SK-N-SH treated with all-trans-retinoic acid at 6 μM for 48 hours (cell line): ENCODE data around the gene LIMCH1.
A peak's percentile ranks its signal among the peaks of the same experiment; 100 is the strongest.

Experiments used
- ATAC-seq: fragments of 200-7000 bp; cut with Tn5 transposase; 3 replicates; pipeline ENCODE4 v1.9.1; 2020; ENCODE audit warnings: mild to moderate bottlenecking, moderate library complexity
- ARNTL ChIP-seq: fragments of 450-650 bp; formaldehyde crosslinking; IDR thresholded peaks from 2 replicates; pipeline ENCODE4 v1.5.0; 2020; ENCODE audit warnings: low read depth, mild to moderate bottlenecking, moderate library complexity, borderline replicate concordance
- BACH2 ChIP-seq: fragments of 250-450 bp; sonication (Bioruptor Pico); IDR thresholded peaks from 2 replicates; pipeline ENCODE4 v1.9.0; 2021; ENCODE audit warnings: mild to moderate bottlenecking, borderline replicate concordance
- CSDC2 ChIP-seq: fragments of 250-450 bp; sonication (Bioruptor Pico); IDR thresholded peaks from 2 replicates; pipeline ENCODE4 v1.5.0; 2020; ENCODE audit warnings: mild to moderate bottlenecking, moderate library complexity
- ESRRG ChIP-seq: fragments of 250-450 bp; sonication (Bioruptor Pico); IDR thresholded peaks from 2 replicates; pipeline ENCODE4 v1.6.1; 2021; ENCODE audit warnings: mild to moderate bottlenecking
- GLIS3 ChIP-seq: fragments of 250-450 bp; sonication (Bioruptor Pico); IDR thresholded peaks from 2 replicates; pipeline ENCODE4 v1.5.0; 2020; ENCODE audit warnings: mild to moderate bottlenecking, moderate library complexity
- ISL1 ChIP-seq: fragments of 250-450 bp; sonication (Bioruptor Pico); IDR thresholded peaks from 2 replicates; pipeline ENCODE4 v2.1.2; 2022; ENCODE audit warnings: mild to moderate bottlenecking, moderate library complexity
- OSR1 ChIP-seq: fragments of 250-450 bp; sonication (Bioruptor Pico); IDR thresholded peaks from 2 replicates; pipeline ENCODE4 v1.8.0; 2022; ENCODE audit warnings: moderate library complexity, mild to moderate bottlenecking, inconsistent platforms
- POU6F1 ChIP-seq: fragments of 250-450 bp; sonication (Bioruptor Pico); IDR thresholded peaks from 2 replicates; pipeline ENCODE4 v1.8.0; 2021; ENCODE audit warnings: low read depth, mild to moderate bottlenecking, moderate library complexity, borderline replicate concordance
- PPARA ChIP-seq: fragments of 250-450 bp; sonication (Bioruptor Pico); IDR thresholded peaks from 2 replicates; pipeline ENCODE4 v1.5.0; 2020; ENCODE audit warnings: mild to moderate bottlenecking, borderline replicate concordance
- RARB ChIP-seq: fragments of 250-450 bp; sonication (Bioruptor Pico); IDR thresholded peaks from 2 replicates; pipeline ENCODE4 v1.8.0; 2021; ENCODE audit warnings: mild to moderate bottlenecking, moderate library complexity
- SNAI2 ChIP-seq: fragments of 250-450 bp; sonication (Bioruptor Pico); IDR thresholded peaks from 2 replicates; pipeline ENCODE4 v1.5.0; 2020; ENCODE audit warnings: mild to moderate bottlenecking, moderate library complexity
- TCF4 ChIP-seq: fragments of 250-450 bp; sonication (Bioruptor Pico); IDR thresholded peaks from 2 replicates; pipeline ENCODE4 v1.8.0; 2021; ENCODE audit warnings: mild to moderate bottlenecking, moderate library complexity, borderline replicate concordance
- TOX ChIP-seq: fragments of 250-450 bp; sonication (Bioruptor Pico); IDR thresholded peaks from 2 replicates; pipeline ENCODE4 v1.8.0; 2021; ENCODE audit warnings: mild to moderate bottlenecking, moderate library complexity, borderline replicate concordance
- ZC3H10 ChIP-seq: fragments of 250-450 bp; sonication (Bioruptor Pico); IDR thresholded peaks from 2 replicates; pipeline ENCODE4 v1.5.1; 2021; ENCODE audit warnings: mild to moderate bottlenecking, moderate library complexity
- ZFP3 ChIP-seq: fragments of 250-450 bp; sonication (Bioruptor Pico); IDR thresholded peaks from 2 replicates; pipeline ENCODE4 v1.5.0; 2020; ENCODE audit warnings: mild to moderate bottlenecking, moderate library complexity
- ZFP30 ChIP-seq: fragments of 450-650 bp; formaldehyde crosslinking; IDR thresholded peaks from 2 replicates; pipeline ENCODE4 v1.5.0; 2022; ENCODE audit warnings: mild to moderate bottlenecking, moderate library complexity
- ZNF565 ChIP-seq: fragments of 450-650 bp; formaldehyde crosslinking; conservative IDR thresholded peaks from 2 replicates; pipeline ENCODE4 v1.5.0; 2020; ENCODE audit warnings: low read depth, mild to moderate bottlenecking, moderate library complexity
- ZNF70 ChIP-seq: fragments of 450-650 bp; formaldehyde crosslinking; IDR thresholded peaks from 2 replicates; pipeline ENCODE4 v1.5.0; 2020; ENCODE audit warnings: mild to moderate bottlenecking, moderate library complexity
- ZNF8 ChIP-seq: fragments of 450-650 bp; formaldehyde crosslinking; IDR thresholded peaks from 2 replicates; pipeline ENCODE4 v1.5.0; 2020; ENCODE audit warnings: mild to moderate bottlenecking, moderate library complexity
- TF ChIP-seq, protein P1 (sequence below): fragments of 250-450 bp; sonication (Bioruptor Pico); IDR thresholded peaks from 2 replicates; pipeline ENCODE4 v1.5.1; 2021; ENCODE audit warnings: mild to moderate bottlenecking, moderate library complexity
- TF ChIP-seq, protein P2 (sequence below): fragments of 250-450 bp; sonication (Bioruptor Pico); IDR thresholded peaks from 2 replicates; pipeline ENCODE4 v1.5.1; 2020; ENCODE audit warnings: low read depth, mild to moderate bottlenecking, moderate library complexity
- TF ChIP-seq, protein P3 (sequence below): fragments of 250-450 bp; sonication (Bioruptor Pico); IDR thresholded peaks from 2 replicates; pipeline ENCODE4 v1.5.0; 2020; ENCODE audit warnings: mild to moderate bottlenecking, moderate library complexity

LIMCH1 gene

GRCh38 chr4:41613386-41613785 lies 75.4 kb downstream of the LIMCH1 start:
- TF ChIP-seq ESRRG = no peak
- no peak for TF ChIP-seq ZNF70 (CRISPR knock-in tag)
- no peak for TF ChIP-seq RARB (CRISPR knock-in tag)
- TF ChIP-seq, protein P1, sequence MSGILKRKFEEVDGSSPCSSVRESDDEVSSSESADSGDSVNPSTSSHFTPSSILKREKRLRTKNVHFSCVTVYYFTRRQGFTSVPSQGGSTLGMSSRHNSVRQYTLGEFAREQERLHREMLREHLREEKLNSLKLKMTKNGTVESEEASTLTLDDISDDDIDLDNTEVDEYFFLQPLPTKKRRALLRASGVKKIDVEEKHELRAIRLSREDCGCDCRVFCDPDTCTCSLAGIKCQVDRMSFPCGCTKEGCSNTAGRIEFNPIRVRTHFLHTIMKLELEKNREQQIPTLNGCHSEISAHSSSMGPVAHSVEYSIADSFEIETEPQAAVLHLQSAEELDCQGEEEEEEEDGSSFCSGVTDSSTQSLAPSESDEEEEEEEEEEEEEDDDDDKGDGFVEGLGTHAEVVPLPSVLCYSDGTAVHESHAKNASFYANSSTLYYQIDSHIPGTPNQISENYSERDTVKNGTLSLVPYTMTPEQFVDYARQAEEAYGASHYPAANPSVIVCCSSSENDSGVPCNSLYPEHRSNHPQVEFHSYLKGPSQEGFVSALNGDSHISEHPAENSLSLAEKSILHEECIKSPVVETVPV (CRISPR knock-in tag) = no peak
- TF ChIP-seq ARNTL (CRISPR knock-in tag) = no peak
- no peak for TF ChIP-seq OSR1 (CRISPR knock-in tag)
- TF ChIP-seq CSDC2 = no peak
- TF ChIP-seq POU6F1 (CRISPR knock-in tag) = no peak
- TF ChIP-seq ZFP30 (CRISPR knock-in tag) = no peak
- TF ChIP-seq ZC3H10 = no peak
- TF ChIP-seq, protein P2, sequence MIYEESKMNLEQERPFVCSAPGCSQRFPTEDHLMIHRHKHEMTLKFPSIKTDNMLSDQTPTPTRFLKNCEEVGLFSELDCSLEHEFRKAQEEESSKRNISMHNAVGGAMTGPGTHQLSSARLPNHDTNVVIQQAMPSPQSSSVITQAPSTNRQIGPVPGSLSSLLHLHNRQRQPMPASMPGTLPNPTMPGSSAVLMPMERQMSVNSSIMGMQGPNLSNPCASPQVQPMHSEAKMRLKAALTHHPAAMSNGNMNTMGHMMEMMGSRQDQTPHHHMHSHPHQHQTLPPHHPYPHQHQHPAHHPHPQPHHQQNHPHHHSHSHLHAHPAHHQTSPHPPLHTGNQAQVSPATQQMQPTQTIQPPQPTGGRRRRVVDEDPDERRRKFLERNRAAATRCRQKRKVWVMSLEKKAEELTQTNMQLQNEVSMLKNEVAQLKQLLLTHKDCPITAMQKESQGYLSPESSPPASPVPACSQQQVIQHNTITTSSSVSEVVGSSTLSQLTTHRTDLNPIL (CRISPR knock-in tag) = no peak
- TF ChIP-seq SNAI2 (CRISPR knock-in tag) = no peak
- TF ChIP-seq GLIS3 (CRISPR knock-in tag) = no peak
- TF ChIP-seq ZFP3 (CRISPR knock-in tag) = no peak
- TF ChIP-seq ISL1 (CRISPR knock-in tag) = no peak
- ATAC-seq = peak; percentile 33; the same call in 2 of the 3 replicates

DNA sequence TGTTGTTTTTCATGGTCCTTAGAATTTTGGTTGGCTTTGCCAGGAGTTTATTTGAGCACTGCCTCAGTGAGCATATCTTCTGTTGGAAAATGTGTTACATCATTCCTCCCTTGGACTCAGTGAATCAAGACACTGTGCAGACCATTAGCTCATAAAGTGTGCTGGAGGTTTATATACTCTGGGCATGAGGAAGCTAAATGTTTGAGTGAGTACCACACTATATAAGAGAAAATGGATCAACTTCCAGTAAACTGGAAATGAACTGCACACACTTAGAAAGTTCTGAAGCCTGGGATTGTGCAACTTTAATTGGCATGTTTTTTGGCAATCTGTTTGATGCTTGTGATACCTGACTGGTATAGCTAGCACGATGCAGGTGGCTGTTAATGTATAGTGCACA lies 75.9 kb downstream of the LIMCH1 start:
- ATAC-seq = no peak
- no peak for TF ChIP-seq OSR1 (CRISPR knock-in tag)
- peak; percentile 28; the same call in 1 of the 2 replicates for TF ChIP-seq ISL1 (CRISPR knock-in tag)

DNA sequence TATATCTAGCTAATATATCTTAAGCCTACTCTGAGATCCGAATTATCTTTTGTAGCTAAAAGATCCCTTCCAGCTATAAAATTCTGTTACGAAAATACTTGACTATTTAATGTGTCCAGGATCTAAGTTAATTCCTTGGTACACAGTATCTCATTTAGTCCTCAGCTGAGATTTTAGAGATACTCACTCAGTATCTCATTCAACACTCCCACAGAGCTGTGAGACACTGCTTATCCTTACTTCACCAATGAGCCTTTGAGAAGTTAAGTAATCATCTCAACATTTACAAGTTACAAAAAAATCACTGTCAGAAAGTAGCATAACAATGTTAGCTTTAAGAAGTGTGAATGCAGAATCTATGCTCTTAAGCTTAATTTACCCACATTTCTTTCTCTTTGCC lies 76.6 kb downstream of the LIMCH1 start:
- ATAC-seq = no peak
- TF ChIP-seq BACH2 (CRISPR knock-in tag) (no peak), PPARA (CRISPR knock-in tag) (no peak)
- TF ChIP-seq, protein P1 (CRISPR knock-in tag) = no peak

DNA sequence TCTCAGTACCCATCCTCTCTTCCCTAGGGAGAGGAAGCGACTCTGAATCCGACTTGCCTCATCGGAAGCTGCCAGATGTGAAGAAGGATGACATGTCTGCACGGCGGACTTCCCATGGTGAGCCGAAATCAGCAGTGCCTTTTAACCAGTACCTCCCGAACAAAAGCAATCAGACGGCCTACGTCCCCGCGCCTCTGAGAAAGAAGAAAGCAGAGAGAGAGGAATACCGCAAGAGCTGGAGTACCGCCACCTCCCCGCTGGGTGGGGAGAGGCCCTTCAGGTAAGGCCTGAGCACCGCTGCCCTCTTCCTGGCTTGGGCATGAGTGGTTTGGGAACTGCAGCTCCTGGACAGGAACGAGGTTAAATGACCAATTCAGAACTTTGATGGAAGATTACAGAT lies 81.2 kb downstream of the LIMCH1 start:
- no peak for ATAC-seq
- no peak for TF ChIP-seq TOX (CRISPR knock-in tag)
- no peak for TF ChIP-seq ZNF8 (CRISPR knock-in tag)
- no peak for TF ChIP-seq PPARA (CRISPR knock-in tag)
- no peak for TF ChIP-seq ZNF70 (CRISPR knock-in tag)
- TF ChIP-seq GLIS3 (CRISPR knock-in tag) = no peak
- no peak for TF ChIP-seq ZC3H10
- no peak for TF ChIP-seq ZFP3 (CRISPR knock-in tag)
- no peak for TF ChIP-seq ZNF565
- TF ChIP-seq BACH2 (CRISPR knock-in tag) = no peak
- no peak for TF ChIP-seq ARNTL (CRISPR knock-in tag)
- TF ChIP-seq ZFP30 (CRISPR knock-in tag) = no peak
- TF ChIP-seq SNAI2 (CRISPR knock-in tag) = no peak
- TF ChIP-seq POU6F1 (CRISPR knock-in tag) = no peak
- TF ChIP-seq TCF4 (CRISPR knock-in tag) = no peak
- TF ChIP-seq, protein P2 (CRISPR knock-in tag) = no peak
- TF ChIP-seq ISL1 (CRISPR knock-in tag) = no peak
- TF ChIP-seq, protein P3, sequence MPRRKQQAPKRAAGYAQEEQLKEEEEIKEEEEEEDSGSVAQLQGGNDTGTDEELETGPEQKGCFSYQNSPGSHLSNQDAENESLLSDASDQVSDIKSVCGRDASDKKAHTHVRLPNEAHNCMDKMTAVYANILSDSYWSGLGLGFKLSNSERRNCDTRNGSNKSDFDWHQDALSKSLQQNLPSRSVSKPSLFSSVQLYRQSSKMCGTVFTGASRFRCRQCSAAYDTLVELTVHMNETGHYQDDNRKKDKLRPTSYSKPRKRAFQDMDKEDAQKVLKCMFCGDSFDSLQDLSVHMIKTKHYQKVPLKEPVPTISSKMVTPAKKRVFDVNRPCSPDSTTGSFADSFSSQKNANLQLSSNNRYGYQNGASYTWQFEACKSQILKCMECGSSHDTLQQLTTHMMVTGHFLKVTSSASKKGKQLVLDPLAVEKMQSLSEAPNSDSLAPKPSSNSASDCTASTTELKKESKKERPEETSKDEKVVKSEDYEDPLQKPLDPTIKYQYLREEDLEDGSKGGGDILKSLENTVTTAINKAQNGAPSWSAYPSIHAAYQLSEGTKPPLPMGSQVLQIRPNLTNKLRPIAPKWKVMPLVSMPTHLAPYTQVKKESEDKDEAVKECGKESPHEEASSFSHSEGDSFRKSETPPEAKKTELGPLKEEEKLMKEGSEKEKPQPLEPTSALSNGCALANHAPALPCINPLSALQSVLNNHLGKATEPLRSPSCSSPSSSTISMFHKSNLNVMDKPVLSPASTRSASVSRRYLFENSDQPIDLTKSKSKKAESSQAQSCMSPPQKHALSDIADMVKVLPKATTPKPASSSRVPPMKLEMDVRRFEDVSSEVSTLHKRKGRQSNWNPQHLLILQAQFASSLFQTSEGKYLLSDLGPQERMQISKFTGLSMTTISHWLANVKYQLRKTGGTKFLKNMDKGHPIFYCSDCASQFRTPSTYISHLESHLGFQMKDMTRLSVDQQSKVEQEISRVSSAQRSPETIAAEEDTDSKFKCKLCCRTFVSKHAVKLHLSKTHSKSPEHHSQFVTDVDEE (CRISPR knock-in tag) = no peak
- no peak for TF ChIP-seq CSDC2
- TF ChIP-seq ESRRG = no peak
- TF ChIP-seq OSR1 (CRISPR knock-in tag) = no peak
